ENCODE data around the gene BLOC1S5. TPM values are rescaled to one million over a fixed set of nuclear protein-coding genes. Genes with fewer than 3 reads are reported as not detected.

Gene BLOC1S5
- total and polyA plus RNA-seq, 9 of the 15 experiments (the other 6 are each of a cell fraction or from before 2014, with no cell fraction given) = 8.5 to 41.0 (median 27.7) TPM

DNA sequence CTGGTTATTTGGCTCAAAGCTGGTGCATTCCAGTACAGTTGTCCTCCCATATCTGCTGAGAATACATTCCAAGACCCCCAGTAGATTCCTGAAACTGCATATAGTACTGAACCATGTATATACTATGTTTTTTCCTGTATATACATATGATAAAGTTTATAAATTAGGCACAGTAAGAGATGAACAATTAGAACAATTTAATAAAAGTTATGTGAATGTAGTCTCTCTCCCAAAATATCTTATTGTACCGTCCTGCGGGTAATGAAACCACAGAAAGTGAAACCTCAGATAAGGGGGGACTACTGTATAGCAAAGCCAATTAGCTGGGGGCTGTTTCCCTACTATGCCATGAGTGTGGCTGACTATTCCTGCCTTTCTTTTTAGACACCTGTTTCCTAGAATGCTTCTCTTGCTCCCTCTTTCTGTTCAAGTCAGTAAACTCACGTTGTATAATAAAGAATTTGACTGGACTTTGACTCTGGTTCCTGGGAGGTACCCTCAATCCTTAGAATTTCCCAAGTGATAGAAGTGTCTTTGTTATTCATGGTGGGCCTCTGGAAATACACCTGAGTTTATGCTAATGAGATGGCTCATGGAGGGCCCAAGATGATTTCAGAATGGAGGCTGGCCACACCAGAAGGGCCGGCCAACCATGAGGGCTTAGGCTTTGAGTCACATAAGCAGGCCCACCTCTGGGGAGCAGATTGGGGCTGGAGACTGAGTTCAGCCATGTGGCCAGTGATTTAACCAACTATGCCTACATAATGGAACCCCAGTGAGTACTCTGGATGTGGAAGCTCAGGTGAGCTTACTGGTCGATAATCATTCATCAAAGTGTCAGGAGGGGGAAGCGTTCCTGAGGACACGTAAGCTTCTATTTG is 689 bp upstream of the BLOC1S5 start:
- BruUV-seq (replicated peaks) = TSS peak; percentile 80
- Histone ChIP-seq H3K9me1 (ENCODE audit: control insufficient read depth, insufficient read depth, low read length) (no peaks in the 10 kb centered on the region), H3K4me2 (ENCODE audit: insufficient read depth, low read length) (peak overlapping the region; percentile 99), H3K79me2 (ENCODE audit: control insufficient read depth, insufficient read depth, low read length) (peaks cover 24% of the 10 kb centered on the region), H3K4me3 (peak overlapping the region; percentile 78), H3K9me3 (replicated peaks; ENCODE audit: control insufficient read depth, insufficient read depth, low read depth, low read length) (0 out of 2 replicates have a peak, but pooled peaks cover 2% of the 10 kb centered on the region), H3K27me3 (ENCODE audit: control insufficient read depth in 2 of 2, insufficient read depth in 2 of 2, low read length in 2 of 2) (no peaks in the 10 kb centered on the region; a peak in 1 of 5 replicates), H4K20me1 (replicated peaks; ENCODE audit: control insufficient read depth, insufficient read depth, low read length) (no peaks in the 10 kb centered on the region), H2AFZ (ENCODE audit: low read depth, low read length) (peak overlapping the region; percentile 96), H3K36me3 (ENCODE audit: control insufficient read depth, insufficient read depth, low read length) (peaks cover 24% of the 10 kb centered on the region), H3K27ac (ENCODE audit: extremely low read depth, low read depth, low read length) (peak overlapping the region; percentile 81), H3K9ac (ENCODE audit: insufficient read depth in 1 of 2, low read depth in 2 of 2, low read length in 2 of 2) (peak overlapping the region in 1 of 2 experiments; percentile 95; a peak in 2 of 4 replicates), H3K4me1 (replicated peaks in 1 of 2; ENCODE audit: control insufficient read depth in 2 of 2, insufficient read depth in 2 of 2, low read length in 2 of 2) (peaks cover 7 to 13% of the 10 kb centered on the region in 2 experiments)
- intact Hi-C loops (cut with micrococcal nuclease) (loop anchor here (2.0 to 5.0 kb wide), 5 partner anchors 38 to 343 kb away; partner anchors contain the start of genes EEF1E1 and TXNDC5), in situ Hi-C loops (cut with MboI) (no loop called here)
- FAIRE-seq (no peak), DNase-seq (ENCODE audit: extremely low read depth in 1 of 4, low spot score in 3 of 4) (peak in 1 of 4 experiments; percentile 28), ATAC-seq (no peak)
- CTCF ChIA-PET (ENCODE audit: low intra/inter-chr PET ratio) = no interaction called here
- POLR2A ChIA-PET = interaction anchor here (0.6 to 2.4 kb wide), 4 partner anchors 12 to 104 kb away, joined by 3 to 12 read pairs (median 8); no protein-coding TSS in a partner anchor
- WGBS (ENCODE audit: insufficient coverage, low coverage, missing lambda C conversion rate) = 65% methylated on average over 7 of the region's 7 CpGs
- TF ChIP-seq ARNT (IDR thresholded peaks at IDR 0.05) (0 out of 4 replicates have a peak, but pooled peaks of 1 of the 2 experiments have one; percentile 21), BCL6 (CRISPR knock-in tag; IDR thresholded peaks at IDR 0.05) (peak; percentile 13; the same call in 1 of the 2 replicates), SMARCA4 (IDR thresholded peaks at IDR 0.05) (peak; percentile 10; the same call in 1 of the 2 replicates), ILK (tag; IDR thresholded peaks at IDR 0.05; ENCODE audit: borderline replicate concordance, low read depth) (no peak), SRSF1 (IDR thresholded peaks at IDR 0.05; ENCODE audit: low read depth, low read length) (no peak), ZNF75A (CRISPR knock-in tag; IDR thresholded peaks at IDR 0.05) (no peak)
- TF ChIP-seq, protein P1, sequence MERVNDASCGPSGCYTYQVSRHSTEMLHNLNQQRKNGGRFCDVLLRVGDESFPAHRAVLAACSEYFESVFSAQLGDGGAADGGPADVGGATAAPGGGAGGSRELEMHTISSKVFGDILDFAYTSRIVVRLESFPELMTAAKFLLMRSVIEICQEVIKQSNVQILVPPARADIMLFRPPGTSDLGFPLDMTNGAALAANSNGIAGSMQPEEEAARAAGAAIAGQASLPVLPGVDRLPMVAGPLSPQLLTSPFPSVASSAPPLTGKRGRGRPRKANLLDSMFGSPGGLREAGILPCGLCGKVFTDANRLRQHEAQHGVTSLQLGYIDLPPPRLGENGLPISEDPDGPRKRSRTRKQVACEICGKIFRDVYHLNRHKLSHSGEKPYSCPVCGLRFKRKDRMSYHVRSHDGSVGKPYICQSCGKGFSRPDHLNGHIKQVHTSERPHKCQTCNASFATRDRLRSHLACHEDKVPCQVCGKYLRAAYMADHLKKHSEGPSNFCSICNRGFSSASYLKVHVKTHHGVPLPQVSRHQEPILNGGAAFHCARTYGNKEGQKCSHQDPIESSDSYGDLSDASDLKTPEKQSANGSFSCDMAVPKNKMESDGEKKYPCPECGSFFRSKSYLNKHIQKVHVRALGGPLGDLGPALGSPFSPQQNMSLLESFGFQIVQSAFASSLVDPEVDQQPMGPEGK (CRISPR knock-in tag; IDR thresholded peaks at IDR 0.05; ENCODE audit: borderline replicate concordance) = no peak
- TF ChIP-seq, protein P2, sequence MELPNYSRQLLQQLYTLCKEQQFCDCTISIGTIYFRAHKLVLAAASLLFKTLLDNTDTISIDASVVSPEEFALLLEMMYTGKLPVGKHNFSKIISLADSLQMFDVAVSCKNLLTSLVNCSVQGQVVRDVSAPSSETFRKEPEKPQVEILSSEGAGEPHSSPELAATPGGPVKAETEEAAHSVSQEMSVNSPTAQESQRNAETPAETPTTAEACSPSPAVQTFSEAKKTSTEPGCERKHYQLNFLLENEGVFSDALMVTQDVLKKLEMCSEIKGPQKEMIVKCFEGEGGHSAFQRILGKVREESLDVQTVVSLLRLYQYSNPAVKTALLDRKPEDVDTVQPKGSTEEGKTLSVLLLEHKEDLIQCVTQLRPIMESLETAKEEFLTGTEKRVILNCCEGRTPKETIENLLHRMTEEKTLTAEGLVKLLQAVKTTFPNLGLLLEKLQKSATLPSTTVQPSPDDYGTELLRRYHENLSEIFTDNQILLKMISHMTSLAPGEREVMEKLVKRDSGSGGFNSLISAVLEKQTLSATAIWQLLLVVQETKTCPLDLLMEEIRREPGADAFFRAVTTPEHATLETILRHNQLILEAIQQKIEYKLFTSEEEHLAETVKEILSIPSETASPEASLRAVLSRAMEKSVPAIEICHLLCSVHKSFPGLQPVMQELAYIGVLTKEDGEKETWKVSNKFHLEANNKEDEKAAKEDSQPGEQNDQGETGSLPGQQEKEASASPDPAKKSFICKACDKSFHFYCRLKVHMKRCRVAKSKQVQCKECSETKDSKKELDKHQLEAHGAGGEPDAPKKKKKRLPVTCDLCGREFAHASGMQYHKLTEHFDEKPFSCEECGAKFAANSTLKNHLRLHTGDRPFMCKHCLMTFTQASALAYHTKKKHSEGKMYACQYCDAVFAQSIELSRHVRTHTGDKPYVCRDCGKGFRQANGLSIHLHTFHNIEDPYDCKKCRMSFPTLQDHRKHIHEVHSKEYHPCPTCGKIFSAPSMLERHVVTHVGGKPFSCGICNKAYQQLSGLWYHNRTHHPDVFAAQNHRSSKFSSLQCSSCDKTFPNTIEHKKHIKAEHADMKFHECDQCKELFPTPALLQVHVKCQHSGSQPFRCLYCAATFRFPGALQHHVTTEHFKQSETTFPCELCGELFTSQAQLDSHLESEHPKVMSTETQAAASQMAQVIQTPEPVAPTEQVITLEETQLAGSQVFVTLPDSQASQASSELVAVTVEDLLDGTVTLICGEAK (IDR thresholded peaks at IDR 0.05) = peak; percentile 0; the same call in 1 of the 2 replicates
- TF ChIP-seq, protein P2 (CRISPR knock-in tag; IDR thresholded peaks at IDR 0.05) = no peak
